Parathyroid adenoma (tissue), 2 donors: Measurements from ENCODE around the gene RPS19BP1.
A peak's percentile ranks its signal among the peaks of the same experiment; 100 is the strongest.

Source experiments
- H2AFZ ChIP-seq: fragments of 300-600 bp; sonication (generic); one replicate; pipeline ENCODE4 v1.7.0; 2017; ENCODE audit warnings: antibody characterized with exemption, mild to moderate bottlenecking
- H3K27ac ChIP-seq: fragments of 300-600 bp; sonication (generic); one replicate; pipeline ENCODE4 v1.7.0; 2017
- H3K27me3 ChIP-seq: fragments of 300-600 bp; sonication (generic); one replicate; pipeline ENCODE4 v1.7.0; 2017; ENCODE audit warnings: low read length; ENCODE audit not compliant: control insufficient read depth, insufficient read depth
- H3K36me3 ChIP-seq: fragments of 300-600 bp; sonication (generic); one replicate; pipeline ENCODE4 v1.7.0; 2017; ENCODE audit warnings: low read length; ENCODE audit not compliant: control insufficient read depth, insufficient read depth
- H3K4me1 ChIP-seq: fragments of 300-600 bp; sonication (generic); one replicate; pipeline ENCODE4 v1.7.0; 2017; ENCODE audit warnings: control low read depth
- H3K4me2 ChIP-seq: fragments of 300-600 bp; sonication (generic); one replicate; pipeline ENCODE4 v1.7.0; 2017; ENCODE audit warnings: low read length
- H3K4me3 ChIP-seq: fragments of 300-600 bp; sonication (generic); one replicate; pipeline ENCODE4 v1.7.0; 2017; ENCODE audit warnings: low read depth, low read length
- H3K79me2 ChIP-seq: fragments of 300-600 bp; sonication (generic); one replicate; pipeline ENCODE4 v1.7.0; 2017; ENCODE audit warnings: control low read depth
- H3K9ac ChIP-seq: fragments of 300-600 bp; sonication (generic); one replicate; pipeline ENCODE4 v1.7.0; 2017; ENCODE audit warnings: mild to moderate bottlenecking
- H3K9me3 ChIP-seq: fragments of 300-600 bp; sonication (generic); one replicate; pipeline ENCODE4 v1.7.0; 2017; ENCODE audit warnings: low read length; ENCODE audit not compliant: control insufficient read depth
- CTCF ChIP-seq: fragments of 300-600 bp; sonication (generic); IDR thresholded peaks from one replicate; pipeline ENCODE4 v1.7.0; 2017; ENCODE audit warnings: antibody characterized with exemption, mild to moderate bottlenecking
- donor health status: primary hyperparathyroidism.

The RPS19BP1 gene

GRCh38 chr22:39517470-39517869 is 15.1 kb downstream of the RPS19BP1 start:
- no peak overlapping the region for H3K4me2 ChIP-seq
- no peaks in the 10 kb centered on the region for H3K9me3 ChIP-seq
- H2AFZ ChIP-seq, result no peak overlapping the region
- H3K9ac ChIP-seq, result no peak overlapping the region
- TF ChIP-seq CTCF, result no peak
- peaks cover 5% of the 10 kb centered on the region for H3K4me1 ChIP-seq
- peaks cover 10% of the 10 kb centered on the region for H3K79me2 ChIP-seq
- no peaks in the 10 kb centered on the region for H3K27me3 ChIP-seq
- H3K27ac ChIP-seq, result no peak overlapping the region
- no peak overlapping the region for H3K4me3 ChIP-seq
- H3K36me3 ChIP-seq, result no peaks in the 10 kb centered on the region

GRCh38 chr22:39515266-39516050 is 17.1 kb downstream of the RPS19BP1 start:
- no peak overlapping the region for H3K9ac ChIP-seq
- H3K79me2 ChIP-seq, result no peaks in the 10 kb centered on the region
- H3K27ac ChIP-seq, result no peak overlapping the region
- no peaks in the 10 kb centered on the region for H3K4me1 ChIP-seq
- H3K9me3 ChIP-seq, result no peaks in the 10 kb centered on the region
- no peaks in the 10 kb centered on the region for H3K36me3 ChIP-seq
- TF ChIP-seq CTCF, result no peak
- no peak overlapping the region for H3K4me2 ChIP-seq
- no peak overlapping the region for H3K4me3 ChIP-seq
- H2AFZ ChIP-seq, result no peak overlapping the region
- no peaks in the 10 kb centered on the region for H3K27me3 ChIP-seq

GRCh38 chr22:39514373-39514973 is 18.1 kb downstream of the RPS19BP1 start:
- H3K36me3 ChIP-seq, result no peaks in the 10 kb centered on the region
- H3K9ac ChIP-seq, result no peak overlapping the region
- no peak overlapping the region for H3K4me3 ChIP-seq
- H2AFZ ChIP-seq, result no peak overlapping the region
- no peaks in the 10 kb centered on the region for H3K9me3 ChIP-seq
- H3K27ac ChIP-seq, result no peak overlapping the region
- peak; percentile 63 for TF ChIP-seq CTCF
- no peak overlapping the region for H3K4me2 ChIP-seq
- H3K27me3 ChIP-seq, result no peaks in the 10 kb centered on the region
- H3K79me2 ChIP-seq, result no peaks in the 10 kb centered on the region
- no peaks in the 10 kb centered on the region for H3K4me1 ChIP-seq

GRCh38 chr22:39513791-39514190 is 18.8 kb downstream of the RPS19BP1 start:
- Histone ChIP-seq H3K4me1 (no peaks in the 10 kb centered on the region), H3K9me3 (no peaks in the 10 kb centered on the region), H3K27ac (no peak overlapping the region), H3K4me2 (no peak overlapping the region), H3K27me3 (no peaks in the 10 kb centered on the region), H3K4me3 (no peak overlapping the region), H2AFZ (no peak overlapping the region), H3K79me2 (no peaks in the 10 kb centered on the region), H3K36me3 (no peaks in the 10 kb centered on the region), H3K9ac (no peak overlapping the region)
- TF ChIP-seq CTCF, result no peak
